Sigmoid colon (tissue), 7 donors: Measurements from ENCODE around the gene HOXB4. TPM values are rescaled to one million over a fixed set of nuclear protein-coding genes. Genes with fewer than 3 reads are reported as not detected.

Experiments
- DNase-seq: peaks from one replicate; pipeline ENCODE4 v3.0.0-alpha.2; 2019
- H3K27ac ChIP-seq, 4 donors: fragments of 200-600 bp; sonication (generic); one replicate each; pipeline ENCODE4 v1.5.1; 2016 to 2019; ENCODE audit warnings: mild to moderate bottlenecking in 1 of 4
- H3K27me3 ChIP-seq, 3 donors: fragments of 200-600 bp; sonication (generic); one replicate each; pipeline ENCODE4 v1.5.1; 2019; ENCODE audit warnings: mild to moderate bottlenecking in 1 of 3
- H3K36me3 ChIP-seq, 4 donors: fragments of 200-600 bp; sonication (generic); one replicate each; pipeline ENCODE4 v1.5.1; 2016 to 2019
- H3K4me1 ChIP-seq, 4 donors: fragments of 200-600 bp; sonication (generic); one replicate each; pipeline ENCODE4 v1.5.1; 2017 to 2019
- H3K4me3 ChIP-seq, 4 donors: fragments of 200-600 bp; sonication (generic); one replicate each; pipeline ENCODE4 v1.5.1; 2017 to 2019; ENCODE audit warnings: mild to moderate bottlenecking in 2 of 4, moderate library complexity in 1 of 4
- H3K9me3 ChIP-seq, 4 donors: fragments of 200-600 bp in 3 of 4; sonication (generic) in 3 of 4; one replicate each; pipeline versions ENCODE4 v1.5.1 to v1.6.1; 2013 to 2019
- EP300 ChIP-seq, 4 donors: sonication (generic); formaldehyde crosslinking; IDR thresholded peaks; one replicate each; pipeline ENCODE4 v1.6.1; 2017; ENCODE audit warnings: antibody characterized with exemption in 4 of 4
- POLR2A ChIP-seq, 2 donors: fragments of 450-650 bp; IDR thresholded peaks; one replicate each; pipeline ENCODE4 v1.6.1; 2016; ENCODE audit warnings: antibody characterized with exemption in 2 of 2, mild to moderate bottlenecking in 2 of 2, moderate library complexity in 2 of 2
- POLR2AphosphoS5 ChIP-seq, 4 donors: sonication (generic); formaldehyde crosslinking; IDR thresholded peaks; one replicate each; pipeline ENCODE4 v1.6.1; 2017; ENCODE audit warnings: antibody characterized with exemption in 4 of 4
- WGBS, 2 donors: extraction: QIAGEN DNeasy Blood & Tissue Kit; methylation state at CpG; one replicate each; pipeline ENCODE4 v1.1.7; 2013; 5-methylcytosine and 5-hydroxymethylcytosine counted together
- intact Hi-C: fragments of 100-400 bp; cut with DNase I; formaldehyde crosslinking; loops from one replicate; pipeline ENCODE4 v1.15.1; 2023
- polyA plus RNA-seq, 3 donors: library from polyadenylated mRNA; stranded (reverse); fragments of 200-250 nt; gene quantifications; one replicate each; pipeline ENCODE4 v1.2.3, GENCODE V29; 2013
- total RNA-seq, 4 donors: library from RNA; depleted of rRNA; stranded (reverse); fragments of >200 nt; gene quantifications; one replicate each; pipeline ENCODE4 v1.1.0, GENCODE V29; 2016
- TF ChIP-seq, protein P1 (sequence below), 4 experiments: fragments of 450-650 bp in 3 of 4; fragments of 200-600 bp in 1 of 4; IDR thresholded peaks; one replicate each; pipeline ENCODE4 v1.5.1; 2016 to 2019; ENCODE audit warnings: antibody characterized with exemption in 4 of 4, mild to moderate bottlenecking in 3 of 4, moderate library complexity in 2 of 4
- donor health status: healthy with polysubstance abuse.
- donor health status: Bipolar disorder and iron deficiency.
- donor health status: healthy.

HOXB4 gene
- total and polyA plus RNA-seq, 7 donors: 0.23 to 8.3 (median 4.6) TPM

- 86 to 88% methylated on average over 47 of the region's 47 CpGs for WGBS, 2 donors
- H3K27me3 ChIP-seq: no peaks in the 10 kb centered on the region
- peak; percentile 73 for DNase-seq
- peak in 1 of 4 donors; percentile 8 for TF ChIP-seq POLR2AphosphoS5 (IDR thresholded peaks at IDR 0.05)
- TF ChIP-seq, protein P1, sequence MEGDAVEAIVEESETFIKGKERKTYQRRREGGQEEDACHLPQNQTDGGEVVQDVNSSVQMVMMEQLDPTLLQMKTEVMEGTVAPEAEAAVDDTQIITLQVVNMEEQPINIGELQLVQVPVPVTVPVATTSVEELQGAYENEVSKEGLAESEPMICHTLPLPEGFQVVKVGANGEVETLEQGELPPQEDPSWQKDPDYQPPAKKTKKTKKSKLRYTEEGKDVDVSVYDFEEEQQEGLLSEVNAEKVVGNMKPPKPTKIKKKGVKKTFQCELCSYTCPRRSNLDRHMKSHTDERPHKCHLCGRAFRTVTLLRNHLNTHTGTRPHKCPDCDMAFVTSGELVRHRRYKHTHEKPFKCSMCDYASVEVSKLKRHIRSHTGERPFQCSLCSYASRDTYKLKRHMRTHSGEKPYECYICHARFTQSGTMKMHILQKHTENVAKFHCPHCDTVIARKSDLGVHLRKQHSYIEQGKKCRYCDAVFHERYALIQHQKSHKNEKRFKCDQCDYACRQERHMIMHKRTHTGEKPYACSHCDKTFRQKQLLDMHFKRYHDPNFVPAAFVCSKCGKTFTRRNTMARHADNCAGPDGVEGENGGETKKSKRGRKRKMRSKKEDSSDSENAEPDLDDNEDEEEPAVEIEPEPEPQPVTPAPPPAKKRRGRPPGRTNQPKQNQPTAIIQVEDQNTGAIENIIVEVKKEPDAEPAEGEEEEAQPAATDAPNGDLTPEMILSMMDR (IDR thresholded peaks at IDR 0.05): no peak
- peak overlapping the region; percentile 9 to 49 (median 36) for H3K4me3 ChIP-seq
- H3K4me1 ChIP-seq: peaks cover 0 to 96% (median 86%) of the 10 kb centered on the region in 4 donors
- H3K9me3 ChIP-seq: no peaks in the 10 kb centered on the region
- intact Hi-C loops: no loop called here
- peaks cover 0 to 10% (median 3%) of the 10 kb centered on the region in 4 donors for H3K36me3 ChIP-seq
- H3K27ac ChIP-seq: peak overlapping the region; percentile 94 to 99 (median 96)
These were observed 26.3 kb downstream of the HOXB4 start for GRCh38 chr17:48551596-48552465.

DNA sequence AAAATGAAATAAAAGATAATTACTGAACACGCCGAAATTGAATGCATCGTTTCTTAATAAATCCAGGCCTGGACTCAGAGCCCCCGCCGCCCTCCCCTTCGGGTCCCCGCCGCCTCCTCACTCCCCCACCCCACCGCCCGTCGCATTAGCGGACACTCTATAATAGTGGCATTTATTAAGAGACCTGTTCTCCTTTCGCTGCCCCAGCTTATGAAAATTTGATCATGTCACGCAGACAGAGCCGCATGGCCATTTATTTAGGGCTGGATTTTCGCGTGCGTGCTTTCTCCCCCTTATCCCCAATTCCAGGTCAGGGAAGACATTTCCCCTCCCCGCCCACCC, 27.0 kb downstream of the HOXB4 start:
- H3K4me3 ChIP-seq: peak overlapping the region; percentile 10 to 49 (median 36)

DNA sequence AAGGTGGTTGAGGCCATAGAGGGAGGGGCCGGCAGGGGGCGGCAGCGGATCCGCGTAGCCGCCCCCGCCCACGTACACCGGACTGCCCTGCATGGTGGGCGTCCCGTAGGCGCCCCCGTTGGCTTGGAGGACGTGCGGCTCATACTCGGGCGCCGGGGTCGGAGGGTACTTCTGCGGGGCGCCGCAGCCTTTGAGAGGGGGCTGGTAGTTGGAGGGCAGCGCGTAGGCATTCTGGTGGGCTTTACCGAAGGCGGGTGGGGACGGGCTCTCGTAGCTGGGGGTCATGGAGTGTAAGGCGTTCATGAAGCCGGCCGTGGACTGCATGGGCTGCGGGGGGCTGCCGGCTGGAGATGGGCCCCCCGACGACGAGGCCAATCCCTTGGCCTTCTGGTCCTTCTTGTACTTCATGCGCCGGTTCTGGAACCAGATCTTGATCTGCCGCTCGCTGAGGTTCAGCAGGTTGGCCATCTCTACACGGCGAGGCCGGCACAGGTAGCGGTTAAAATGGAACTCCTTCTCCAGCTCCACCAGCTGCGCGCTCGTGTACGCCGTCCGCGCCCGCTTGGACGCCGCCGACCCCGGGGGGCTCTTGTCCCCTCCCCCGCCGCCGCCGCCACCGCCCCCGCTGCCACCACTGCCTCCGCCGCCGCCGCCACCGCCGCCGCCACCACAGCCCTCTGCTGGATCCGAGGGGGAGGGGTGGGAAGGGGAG, 27.5 kb downstream of the HOXB4 start:
- DNase-seq: peak; percentile 71
- Histone ChIP-seq H3K4me1 (peaks cover 0 to 96% (median 86%) of the 10 kb centered on the region in 4 donors), H3K36me3 (peaks cover 0 to 10% (median 3%) of the 10 kb centered on the region in 4 donors), H3K9me3 (no peaks in the 10 kb centered on the region), H3K27me3 (no peaks in the 10 kb centered on the region), H3K4me3 (peak overlapping the region; percentile 10 to 49 (median 36)), H3K27ac (peak overlapping the region; percentile 94 to 99 (median 96))
- TF ChIP-seq POLR2AphosphoS5 (IDR thresholded peaks at IDR 0.05) (peak in 1 of 4 donors; percentile 10), POLR2A (IDR thresholded peaks at IDR 0.05) (no peak)
- TF ChIP-seq, protein P1 (IDR thresholded peaks at IDR 0.05): peak in 2 of 4 experiments; percentile 27 to 35
- WGBS, 2 donors: 85 to 91% methylated on average over 70 of the region's 70 CpGs
- intact Hi-C loops: no loop called here

More for the DNA sequence above, 27.0 kb downstream of the HOXB4 start:
- WGBS, 2 donors: 88 to 90% methylated on average over 19 of the region's 19 CpGs
- TF ChIP-seq POLR2A (IDR thresholded peaks at IDR 0.05): no peak
- TF ChIP-seq, protein P1 (IDR thresholded peaks at IDR 0.05): no peak
- TF ChIP-seq EP300 (IDR thresholded peaks at IDR 0.05): no peak
- TF ChIP-seq POLR2AphosphoS5 (IDR thresholded peaks at IDR 0.05): no peak
- Histone ChIP-seq H3K9me3 (no peaks in the 10 kb centered on the region), H3K36me3 (peaks cover 0 to 10% (median 3%) of the 10 kb centered on the region in 4 donors), H3K27me3 (no peaks in the 10 kb centered on the region), H3K4me1 (peaks cover 0 to 96% (median 86%) of the 10 kb centered on the region in 4 donors), H3K27ac (peak overlapping the region; percentile 94 to 99 (median 96))
- intact Hi-C loops: no loop called here
- no peak for DNase-seq

- WGBS, 2 donors: 85 to 88% methylated on average over 18 of the region's 18 CpGs
- H3K4me1 ChIP-seq: peaks cover 0 to 98% (median 92%) of the 10 kb centered on the region in 4 donors
- H3K27me3 ChIP-seq: no peaks in the 10 kb centered on the region
- intact Hi-C loops: no loop called here
- DNase-seq: peak; percentile 56
- peak overlapping the region in 2 of 4 donors; percentile 35 to 37 for H3K4me3 ChIP-seq
- TF ChIP-seq EP300 (IDR thresholded peaks at IDR 0.05) (no peak), POLR2AphosphoS5 (IDR thresholded peaks at IDR 0.05) (no peak), POLR2A (IDR thresholded peaks at IDR 0.05) (no peak)
- TF ChIP-seq, protein P1 (IDR thresholded peaks at IDR 0.05): no peak
- H3K9me3 ChIP-seq: no peaks in the 10 kb centered on the region
- H3K27ac ChIP-seq: peak overlapping the region; percentile 94 to 99 (median 96)
- peaks cover 0 to 10% (median 3%) of the 10 kb centered on the region in 4 donors for H3K36me3 ChIP-seq
These were observed 28.1 kb downstream of the HOXB4 start for GRCh38 chr17:48549914-48550501.
